GM23338 (cell line): Measurements from ENCODE around the gene NELFA. TPM values are rescaled to one million over a fixed set of nuclear protein-coding genes. Genes with fewer than 3 reads are reported as not detected.

Experiments
- ATAC-seq: fragments of 200-7000 bp; cut with Tn5 transposase; 3 replicates; pipeline ENCODE4 v1.9.1; 2020
- DNase-seq: peaks from one replicate; pipeline ENCODE4 v3.0.0-alpha.2; 2015; ENCODE audit warnings: low spot score
- H2AFZ ChIP-seq: fragments of 200-600 bp; sonication (generic); 2 replicates; pipeline ENCODE4 v1.8.0; 2016; ENCODE audit warnings: antibody characterized with exemption, mild to moderate bottlenecking, moderate library complexity
- H3F3A ChIP-seq: fragments of 200-600 bp; sonication (generic); replicated peaks from 2 replicates; pipeline ENCODE4 v1.8.0; 2017; ENCODE audit warnings: antibody characterized with exemption, mixed run types, low read depth
- H3K27ac ChIP-seq: fragments of 200-600 bp; sonication (generic); 2 replicates; pipeline ENCODE4 v1.6.1; 2016; ENCODE audit warnings: low read depth
- H3K27me3 ChIP-seq: fragments of 200-600 bp; sonication (generic); 2 replicates; pipeline ENCODE4 v1.8.0; 2016; ENCODE audit warnings: mild to moderate bottlenecking, mixed run types, moderate library complexity; ENCODE audit not compliant: insufficient read depth
- H3K36me3 ChIP-seq: fragments of 200-600 bp; sonication (generic); 2 replicates; pipeline ENCODE4 v1.8.0; 2016; ENCODE audit warnings: mild to moderate bottlenecking; ENCODE audit not compliant: insufficient read depth
- H3K4me1 ChIP-seq: fragments of 200-600 bp; sonication (generic); 2 replicates; pipeline ENCODE4 v1.8.0; 2016; ENCODE audit warnings: mild to moderate bottlenecking, moderate library complexity; ENCODE audit not compliant: insufficient read depth
- H3K4me2 ChIP-seq: fragments of 200-600 bp; sonication (generic); 2 replicates; pipeline ENCODE4 v1.7.1; 2017; ENCODE audit warnings: mixed run types
- H3K4me3 ChIP-seq: fragments of 200-600 bp; sonication (generic); 2 replicates; pipeline ENCODE4 v1.6.1; 2016; ENCODE audit warnings: mixed run types
- H3K79me2 ChIP-seq: fragments of 200-600 bp; sonication (generic); replicated peaks from 2 replicates; pipeline ENCODE4 v1.8.0; 2017; ENCODE audit warnings: mild to moderate bottlenecking; ENCODE audit not compliant: insufficient read depth
- H3K9me2 ChIP-seq: fragments of 200-600 bp; sonication (generic); 2 replicates; pipeline ENCODE4 v1.8.0; 2017; ENCODE audit not compliant: insufficient read depth
- H4K20me1 ChIP-seq: fragments of 200-600 bp; sonication (generic); replicated peaks from 2 replicates; pipeline ENCODE4 v1.8.0; 2017; ENCODE audit warnings: mild to moderate bottlenecking; ENCODE audit not compliant: insufficient read depth
- H3K27ac Mint-ChIP-seq: 2 replicates; pipeline ENCODE4 v1.8.0; 2020; ENCODE audit warnings: inconsistent platforms, mild to moderate bottlenecking, moderate library complexity, mixed read lengths
- H3K27me3 Mint-ChIP-seq: 3 replicates; pipeline ENCODE4 v1.8.0; 2022; ENCODE audit warnings: low read depth, mild to moderate bottlenecking, moderate library complexity, mixed read lengths, inconsistent platforms; ENCODE audit not compliant: insufficient read depth, poor library complexity
- H3K36me3 Mint-ChIP-seq: 3 replicates; pipeline ENCODE4 v1.8.0; 2021; ENCODE audit warnings: low read depth, mild to moderate bottlenecking, inconsistent platforms, moderate library complexity, mixed read lengths
- H3K4me1 Mint-ChIP-seq: 3 replicates; pipeline ENCODE4 v1.8.0; 2020; ENCODE audit warnings: mild to moderate bottlenecking, inconsistent platforms, mixed read lengths
- H3K4me3 Mint-ChIP-seq: 3 replicates; pipeline ENCODE4 v1.8.0; 2021; ENCODE audit warnings: moderate library complexity, mild to moderate bottlenecking, inconsistent platforms, mixed read lengths
- H3K9me3 Mint-ChIP-seq: 3 replicates; pipeline ENCODE4 v1.8.0; 2020; ENCODE audit warnings: moderate library complexity, mild to moderate bottlenecking, inconsistent platforms, mixed read lengths
- CREB1 ChIP-seq: fragments of 250-450 bp; sonication (Bioruptor Pico); IDR thresholded peaks from 2 replicates; pipeline ENCODE4 v1.5.0; 2020; ENCODE audit warnings: low read depth, mild to moderate bottlenecking, moderate library complexity
- CTCF ChIP-seq, 2 experiments: fragments of 200-600 bp in 1 of 2; sonication (generic) in 1 of 2; conservative IDR thresholded peaks; 2 replicates each; pipeline versions ENCODE4 v1.5.1 to v1.6.1; 2016 to 2017; ENCODE audit warnings: antibody characterized with exemption in 2 of 2, low read depth in 2 of 2, mild to moderate bottlenecking in 2 of 2, moderate library complexity in 1 of 2
- ETS1 ChIP-seq: IDR thresholded peaks from 2 replicates; pipeline ENCODE4 v1.6.1; 2016; ENCODE audit warnings: antibody characterized with exemption
- EZH2 ChIP-seq: fragments of 200-600 bp; sonication (generic); IDR thresholded peaks from one replicate; pipeline ENCODE4 v1.8.0; 2017; ENCODE audit warnings: antibody characterized with exemption, mild to moderate bottlenecking, low read depth; ENCODE audit not compliant: unreplicated experiment
- EZH2phosphoT487 ChIP-seq: fragments of 200-600 bp; sonication (generic); IDR thresholded peaks from one replicate; pipeline ENCODE4 v1.8.1; 2018; ENCODE audit warnings: antibody characterized with exemption; ENCODE audit not compliant: unreplicated experiment
- JUNB ChIP-seq: IDR thresholded peaks from one replicate; pipeline ENCODE4 v1.6.1; 2016; ENCODE audit warnings: antibody characterized with exemption; ENCODE audit not compliant: unreplicated experiment
- NANOG ChIP-seq: IDR thresholded peaks from 2 replicates; pipeline ENCODE4 v1.6.1; 2016; ENCODE audit warnings: antibody characterized with exemption, borderline replicate concordance
- POLR2AphosphoS5 ChIP-seq: IDR thresholded peaks from 2 replicates; pipeline ENCODE4 v1.6.1; 2016; ENCODE audit warnings: antibody characterized with exemption, low read depth
- REST ChIP-seq: IDR thresholded peaks from one replicate; pipeline ENCODE4 v1.6.1; 2018; ENCODE audit warnings: antibody characterized with exemption; ENCODE audit not compliant: unreplicated experiment
- STAT1 ChIP-seq: IDR thresholded peaks from one replicate; pipeline ENCODE4 v1.6.1; 2016; ENCODE audit warnings: antibody characterized with exemption; ENCODE audit not compliant: unreplicated experiment
- ZNF114 ChIP-seq: fragments of 250-450 bp; sonication (Bioruptor Pico); IDR thresholded peaks from 2 replicates; pipeline ENCODE4 v1.5.0; 2020; ENCODE audit warnings: mild to moderate bottlenecking, moderate library complexity
- ZNF331 ChIP-seq: fragments of 250-450 bp; sonication (Bioruptor Pico); IDR thresholded peaks from 2 replicates; pipeline ENCODE4 v1.5.0; 2020; ENCODE audit warnings: low read depth, mild to moderate bottlenecking, moderate library complexity
- ZNF462 ChIP-seq: fragments of 250-450 bp; sonication (Bioruptor Pico); IDR thresholded peaks from 2 replicates; pipeline ENCODE4 v1.5.0; 2020; ENCODE audit warnings: mild to moderate bottlenecking, moderate library complexity
- polyA plus RNA-seq: library from polyadenylated mRNA; unstranded; fragments of >200 nt; fragmentation: Nextera tagmentation; extraction: Ambion mirVana; gene quantifications from 2 replicates; pipeline ENCODE4 v1.2.1, GENCODE V29; 2016
- total RNA-seq: library from RNA; depleted of rRNA; stranded (reverse); fragments of >200 nt; shearing (Covaris generic); gene quantifications from 2 replicates; pipeline ENCODE4 v1.2.3, GENCODE V29; 2014

NELFA gene
- total and polyA plus RNA-seq, 2 experiments from 2014 or later: 62.8 to 63.3 TPM

GRCh38 chr4:1978741-1979476, 29.9 kb downstream of the NELFA start:
- Histone ChIP-seq H3K27me3 (no peaks in the 10 kb centered on the region), H2AFZ (no peak overlapping the region), H3F3A (peaks cover 8% of the 10 kb centered on the region; the same call in 1 of the 2 replicates), H3K79me2 (no peaks in the 10 kb centered on the region), H3K4me2 (no peak overlapping the region), H3K36me3 (peaks cover 8% of the 10 kb centered on the region; the same call in 1 of the 2 replicates), H3K4me3 (no peak overlapping the region), H4K20me1 (no peaks in the 10 kb centered on the region; the same call in 1 of the 2 replicates), H3K27ac (peak overlapping the region; percentile 22), H3K9me2 (no peaks in the 10 kb centered on the region), H3K4me1 (no peaks in the 10 kb centered on the region)
- Mint-ChIP-seq H3K4me3 (no peak overlapping the region; the same call in 2 of the 3 replicates), H3K9me3 (no peaks in the 10 kb centered on the region), H3K27me3 (peaks cover 6% of the 10 kb centered on the region), H3K27ac (no peak overlapping the region; the same call in 1 of the 2 replicates), H3K36me3 (peaks cover 72% of the 10 kb centered on the region), H3K4me1 (peaks cover 4% of the 10 kb centered on the region; the same call in 2 of the 3 replicates)
- no peak for ATAC-seq
- TF ChIP-seq REST (no peak), ZNF114 (no peak), JUNB (no peak), ZNF331 (CRISPR knock-in tag) (no peak), STAT1 (no peak), ZNF462 (CRISPR knock-in tag) (no peak), ETS1 (no peak), NANOG (no peak), EZH2 (no peak), EZH2phosphoT487 (no peak), CREB1 (CRISPR knock-in tag) (no peak), CTCF (conservative IDR thresholded peaks at IDR 0.05; ENCODE audit: low read depth in 2 of 2) (no peak), POLR2AphosphoS5 (no peak)
- DNase-seq: no peak
